ENCODE measurements around the gene LGALS9C.
"Not testable (repeated sequence)": the region's sequence is repeated elsewhere in the genome, so short reads cannot be mapped to it uniquely, and the experiment has no call there.

DNA sequence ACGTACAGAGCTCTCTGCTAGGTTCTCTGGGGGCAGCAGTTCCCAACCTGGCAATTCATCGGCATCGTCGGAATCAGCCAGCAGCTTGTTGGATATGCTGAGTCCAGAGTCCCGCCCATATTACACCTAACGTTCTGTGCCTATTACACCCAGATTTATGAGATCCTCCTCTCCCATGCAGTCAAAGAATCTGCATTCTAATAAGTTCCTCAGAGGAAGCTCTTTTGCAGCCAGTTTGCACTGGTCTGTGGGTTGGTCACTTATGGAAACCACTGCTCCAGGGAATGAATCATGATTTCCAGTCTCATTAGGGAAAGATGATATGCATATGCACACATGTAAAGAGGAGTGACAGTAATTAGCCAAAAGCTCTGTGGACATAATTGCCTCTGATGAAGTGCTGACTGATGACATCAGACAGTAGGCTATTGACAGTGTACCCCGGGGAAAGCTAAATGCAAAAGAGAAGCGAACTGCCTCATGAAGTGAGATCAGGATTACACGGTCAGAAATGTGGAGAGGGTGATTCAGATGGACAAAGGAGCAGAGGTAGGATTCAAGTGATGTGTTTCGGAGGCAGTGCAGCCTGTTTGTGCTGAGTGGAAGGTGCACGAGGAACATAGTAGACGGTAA is 49.7 kb downstream of the LGALS9C start:
- TF ChIP-seq ARNTL (CRISPR knock-in tag; IDR thresholded peaks at IDR 0.05; ENCODE audit: borderline replicate concordance, low read depth); ZFP30 (CRISPR knock-in tag; IDR thresholded peaks at IDR 0.05); ISL1 (CRISPR knock-in tag; IDR thresholded peaks at IDR 0.05); ZNF70 (CRISPR knock-in tag; IDR thresholded peaks at IDR 0.05); CSDC2 (CRISPR knock-in tag; IDR thresholded peaks at IDR 0.05); SNAI2 (CRISPR knock-in tag; IDR thresholded peaks at IDR 0.05); GLIS3 (CRISPR knock-in tag; IDR thresholded peaks at IDR 0.05): not testable (repeated sequence)
- TF ChIP-seq, protein P1, sequence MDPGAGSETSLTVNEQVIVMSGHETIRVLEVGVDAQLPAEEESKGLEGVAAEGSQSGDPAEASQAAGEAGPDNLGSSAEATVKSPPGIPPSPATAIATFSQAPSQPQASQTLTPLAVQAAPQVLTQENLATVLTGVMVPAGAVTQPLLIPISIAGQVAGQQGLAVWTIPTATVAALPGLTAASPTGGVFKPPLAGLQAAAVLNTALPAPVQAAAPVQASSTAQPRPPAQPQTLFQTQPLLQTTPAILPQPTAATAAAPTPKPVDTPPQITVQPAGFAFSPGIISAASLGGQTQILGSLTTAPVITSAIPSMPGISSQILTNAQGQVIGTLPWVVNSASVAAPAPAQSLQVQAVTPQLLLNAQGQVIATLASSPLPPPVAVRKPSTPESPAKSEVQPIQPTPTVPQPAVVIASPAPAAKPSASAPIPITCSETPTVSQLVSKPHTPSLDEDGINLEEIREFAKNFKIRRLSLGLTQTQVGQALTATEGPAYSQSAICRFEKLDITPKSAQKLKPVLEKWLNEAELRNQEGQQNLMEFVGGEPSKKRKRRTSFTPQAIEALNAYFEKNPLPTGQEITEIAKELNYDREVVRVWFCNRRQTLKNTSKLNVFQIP (CRISPR knock-in tag; IDR thresholded peaks at IDR 0.05; ENCODE audit: borderline replicate concordance, low read depth), result not testable (repeated sequence)

All from SK-N-SH treated with all-trans-retinoic acid at 6 μM for 48 hours (cell line).